ENCODE data around the gene MRTFA.
"Not testable (repeated sequence)": the region's sequence is repeated elsewhere in the genome, so short reads cannot be mapped to it uniquely, and the experiment has no call there.

Gene MRTFA

GRCh38 chr22:40586781-40587180 lies 49.7 kb downstream of the MRTFA start:
- H3K27ac ChIP-seq (ENCODE audit: low read length) = no peak overlapping the region
- no peak overlapping the region for H3K4me3 ChIP-seq (ENCODE audit: low read length)

GRCh38 chr22:40585310-40585751 lies 51.2 kb downstream of the MRTFA start:
- Histone ChIP-seq H3K9me3 (ENCODE audit: control insufficient read depth, low read depth, low read length) (no peaks in the 10 kb centered on the region), H3K36me3 (ENCODE audit: control insufficient read depth, low read depth, low read length) (no peaks in the 10 kb centered on the region), H3K27ac (ENCODE audit: low read length) (no peak overlapping the region), H3K4me1 (ENCODE audit: control insufficient read depth, low read depth, low read length) (no peaks in the 10 kb centered on the region), H3K9ac (ENCODE audit: low read length) (no peak overlapping the region), H3K27me3 (ENCODE audit: control insufficient read depth, insufficient read depth, low read length) (no peaks in the 10 kb centered on the region), H3K4me3 (ENCODE audit: low read length) (no peak overlapping the region)

More at GRCh38 chr22:40586781-40587180, 49.7 kb downstream of the MRTFA start:
- Histone ChIP-seq H3K4me1 (ENCODE audit: control insufficient read depth, low read depth, low read length) (no peaks in the 10 kb centered on the region), H3K27me3 (ENCODE audit: control insufficient read depth, insufficient read depth, low read length) (no peaks in the 10 kb centered on the region), H3K36me3 (ENCODE audit: control insufficient read depth, low read depth, low read length) (no peaks in the 10 kb centered on the region), H3K9me3 (ENCODE audit: control insufficient read depth, low read depth, low read length) (no peaks in the 10 kb centered on the region), H3K9ac (ENCODE audit: low read length) (no peak overlapping the region)

- H3K36me3 ChIP-seq (ENCODE audit: control insufficient read depth, low read depth, low read length); H3K9ac ChIP-seq (ENCODE audit: low read length); H3K9me3 ChIP-seq (ENCODE audit: control insufficient read depth, low read depth, low read length); H3K4me1 ChIP-seq (ENCODE audit: control insufficient read depth, low read depth, low read length); H3K27ac ChIP-seq (ENCODE audit: low read length); H3K27me3 ChIP-seq (ENCODE audit: control insufficient read depth, insufficient read depth, low read length); H3K4me3 ChIP-seq (ENCODE audit: low read length): not testable (repeated sequence)
Measured at GRCh38 chr22:40584766-40585165, 51.8 kb downstream of the MRTFA start.

GRCh38 chr22:40583053-40583741 lies 53.3 kb downstream of the MRTFA start:
- no peaks in the 10 kb centered on the region for H3K27me3 ChIP-seq (ENCODE audit: control insufficient read depth, insufficient read depth, low read length)
- H3K9me3 ChIP-seq (ENCODE audit: control insufficient read depth, low read depth, low read length) = no peaks in the 10 kb centered on the region
- H3K27ac ChIP-seq (ENCODE audit: low read length) = no peak overlapping the region
- no peaks in the 10 kb centered on the region for H3K4me1 ChIP-seq (ENCODE audit: control insufficient read depth, low read depth, low read length)
- no peak overlapping the region for H3K4me3 ChIP-seq (ENCODE audit: low read length)
- H3K36me3 ChIP-seq (ENCODE audit: control insufficient read depth, low read depth, low read length) = no peaks in the 10 kb centered on the region
- no peak overlapping the region for H3K9ac ChIP-seq (ENCODE audit: low read length)

- H3K36me3 ChIP-seq (ENCODE audit: control insufficient read depth, low read depth, low read length) = no peaks in the 10 kb centered on the region
- no peaks in the 10 kb centered on the region for H3K4me1 ChIP-seq (ENCODE audit: control insufficient read depth, low read depth, low read length)
Measured at GRCh38 chr22:40582063-40582462, 54.5 kb downstream of the MRTFA start.

GRCh38 chr22:40580631-40581030 lies 55.9 kb downstream of the MRTFA start:
- Histone ChIP-seq H3K9ac (ENCODE audit: low read length) (no peak overlapping the region), H3K27me3 (ENCODE audit: control insufficient read depth, insufficient read depth, low read length) (no peaks in the 10 kb centered on the region), H3K9me3 (ENCODE audit: control insufficient read depth, low read depth, low read length) (no peaks in the 10 kb centered on the region), H3K36me3 (ENCODE audit: control insufficient read depth, low read depth, low read length) (no peaks in the 10 kb centered on the region), H3K4me3 (ENCODE audit: low read length) (no peak overlapping the region), H3K27ac (ENCODE audit: low read length) (no peak overlapping the region), H3K4me1 (ENCODE audit: control insufficient read depth, low read depth, low read length) (no peaks in the 10 kb centered on the region)

More at GRCh38 chr22:40582063-40582462, 54.5 kb downstream of the MRTFA start:
- Histone ChIP-seq H3K9me3 (ENCODE audit: control insufficient read depth, low read depth, low read length) (no peaks in the 10 kb centered on the region), H3K27me3 (ENCODE audit: control insufficient read depth, insufficient read depth, low read length) (no peaks in the 10 kb centered on the region), H3K9ac (ENCODE audit: low read length) (no peak overlapping the region), H3K4me3 (ENCODE audit: low read length) (no peak overlapping the region), H3K27ac (ENCODE audit: low read length) (no peak overlapping the region)

GRCh38 chr22:40578171-40578570 lies 58.3 kb downstream of the MRTFA start:
- H3K27me3 ChIP-seq (ENCODE audit: control insufficient read depth, insufficient read depth, low read length) = no peaks in the 10 kb centered on the region
- H3K4me3 ChIP-seq (ENCODE audit: low read length) = no peak overlapping the region
- no peaks in the 10 kb centered on the region for H3K36me3 ChIP-seq (ENCODE audit: control insufficient read depth, low read depth, low read length)
- no peaks in the 10 kb centered on the region for H3K9me3 ChIP-seq (ENCODE audit: control insufficient read depth, low read depth, low read length)
- no peaks in the 10 kb centered on the region for H3K4me1 ChIP-seq (ENCODE audit: control insufficient read depth, low read depth, low read length)
- no peak overlapping the region for H3K27ac ChIP-seq (ENCODE audit: low read length)
- H3K9ac ChIP-seq (ENCODE audit: low read length) = no peak overlapping the region

GRCh38 chr22:40572976-40573375 lies 63.5 kb downstream of the MRTFA start:
- Histone ChIP-seq H3K4me3 (ENCODE audit: low read length) (no peak overlapping the region), H3K9ac (ENCODE audit: low read length) (no peak overlapping the region), H3K27ac (ENCODE audit: low read length) (no peak overlapping the region), H3K4me1 (ENCODE audit: control insufficient read depth, low read depth, low read length) (no peaks in the 10 kb centered on the region), H3K36me3 (ENCODE audit: control insufficient read depth, low read depth, low read length) (no peaks in the 10 kb centered on the region), H3K27me3 (ENCODE audit: control insufficient read depth, insufficient read depth, low read length) (no peaks in the 10 kb centered on the region), H3K9me3 (ENCODE audit: control insufficient read depth, low read depth, low read length) (peaks cover 6% of the 10 kb centered on the region)

- no peak overlapping the region for H3K27ac ChIP-seq (ENCODE audit: low read length)
- H3K4me1 ChIP-seq (ENCODE audit: control insufficient read depth, low read depth, low read length) = no peaks in the 10 kb centered on the region
- peaks cover 6% of the 10 kb centered on the region for H3K9me3 ChIP-seq (ENCODE audit: control insufficient read depth, low read depth, low read length)
- no peak overlapping the region for H3K4me3 ChIP-seq (ENCODE audit: low read length)
- no peaks in the 10 kb centered on the region for H3K36me3 ChIP-seq (ENCODE audit: control insufficient read depth, low read depth, low read length)
- no peaks in the 10 kb centered on the region for H3K27me3 ChIP-seq (ENCODE audit: control insufficient read depth, insufficient read depth, low read length)
- no peak overlapping the region for H3K9ac ChIP-seq (ENCODE audit: low read length)
Measured at GRCh38 chr22:40571887-40572286, 64.6 kb downstream of the MRTFA start.

- no peaks in the 10 kb centered on the region for H3K4me1 ChIP-seq (ENCODE audit: control insufficient read depth, low read depth, low read length)
- H3K9me3 ChIP-seq (ENCODE audit: control insufficient read depth, low read depth, low read length) = peaks cover 6% of the 10 kb centered on the region
- no peaks in the 10 kb centered on the region for H3K27me3 ChIP-seq (ENCODE audit: control insufficient read depth, insufficient read depth, low read length)
- H3K4me3 ChIP-seq (ENCODE audit: low read length) = no peak overlapping the region
- H3K27ac ChIP-seq (ENCODE audit: low read length) = no peak overlapping the region
- no peak overlapping the region for H3K9ac ChIP-seq (ENCODE audit: low read length)
- H3K36me3 ChIP-seq (ENCODE audit: control insufficient read depth, low read depth, low read length) = no peaks in the 10 kb centered on the region
Measured at GRCh38 chr22:40567626-40568328, 68.7 kb downstream of the MRTFA start.

- Histone ChIP-seq H3K9ac (ENCODE audit: low read length) (no peak overlapping the region), H3K27ac (ENCODE audit: low read length) (no peak overlapping the region), H3K4me3 (ENCODE audit: low read length) (no peak overlapping the region), H3K27me3 (ENCODE audit: control insufficient read depth, insufficient read depth, low read length) (no peaks in the 10 kb centered on the region), H3K36me3 (ENCODE audit: control insufficient read depth, low read depth, low read length) (no peaks in the 10 kb centered on the region), H3K9me3 (ENCODE audit: control insufficient read depth, low read depth, low read length) (peaks cover 6% of the 10 kb centered on the region), H3K4me1 (ENCODE audit: control insufficient read depth, low read depth, low read length) (no peaks in the 10 kb centered on the region)
Measured at GRCh38 chr22:40567106-40567505, 69.4 kb downstream of the MRTFA start.
